NCI-H2227 (cell line): ENCODE results near the gene MX1.

Source experiments
- DNase-seq: peaks from one replicate; lab custom pipeline; 2025; ENCODE audit not compliant: unreplicated experiment; lab: John Stamatoyannopoulos, UW

MX1 gene

GRCh38 chr21:41431788-41432548 lies 5.9 kb downstream of the MX1 start:
- no peak for DNase-seq

DNA sequence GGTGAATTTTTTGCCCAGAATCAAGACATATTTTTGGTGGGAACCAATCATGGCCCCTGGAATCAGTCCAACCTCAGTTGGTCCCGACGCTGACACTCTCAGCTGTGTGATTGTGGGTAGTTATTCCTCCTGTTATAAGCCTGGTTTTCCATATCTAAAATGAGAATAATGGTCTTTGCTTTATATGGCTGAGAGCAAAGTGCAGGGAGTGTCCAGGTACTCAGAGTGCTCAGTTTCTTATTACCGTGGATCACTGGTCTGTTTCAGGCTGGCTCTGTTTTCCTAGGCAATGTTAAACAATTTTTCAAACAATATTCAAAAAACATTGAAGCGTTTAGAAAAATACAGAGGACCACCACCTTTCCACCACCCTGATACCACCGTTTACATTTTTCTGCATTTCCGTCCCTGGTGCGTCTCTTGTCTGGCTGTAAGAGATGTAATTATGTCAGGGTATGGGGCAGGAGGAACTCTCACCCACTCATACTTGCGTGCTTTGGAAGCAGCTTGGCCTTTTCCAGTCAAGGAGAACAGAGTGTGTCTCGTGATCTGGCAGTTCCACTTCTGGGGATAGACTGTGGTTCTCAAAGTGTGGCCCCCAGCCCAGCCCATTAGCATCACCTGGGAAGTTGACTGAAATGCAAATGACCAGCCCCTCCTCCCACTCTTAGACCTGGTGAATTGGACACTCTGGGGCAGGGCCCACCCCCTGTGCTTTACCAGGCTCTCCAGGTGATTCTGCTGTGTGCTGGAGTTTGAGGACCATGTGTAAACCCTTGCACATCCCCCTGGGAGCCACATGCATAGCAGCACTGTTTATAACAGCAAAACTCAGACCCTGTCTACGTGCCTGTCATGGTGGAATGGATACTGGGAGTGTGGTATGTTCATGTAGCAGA lies 6.8 kb downstream of the MX1 start:
- no peak for DNase-seq

- no peak for DNase-seq
Measured at GRCh38 chr21:41433566-41433965, 7.5 kb downstream of the MX1 start.

DNA sequence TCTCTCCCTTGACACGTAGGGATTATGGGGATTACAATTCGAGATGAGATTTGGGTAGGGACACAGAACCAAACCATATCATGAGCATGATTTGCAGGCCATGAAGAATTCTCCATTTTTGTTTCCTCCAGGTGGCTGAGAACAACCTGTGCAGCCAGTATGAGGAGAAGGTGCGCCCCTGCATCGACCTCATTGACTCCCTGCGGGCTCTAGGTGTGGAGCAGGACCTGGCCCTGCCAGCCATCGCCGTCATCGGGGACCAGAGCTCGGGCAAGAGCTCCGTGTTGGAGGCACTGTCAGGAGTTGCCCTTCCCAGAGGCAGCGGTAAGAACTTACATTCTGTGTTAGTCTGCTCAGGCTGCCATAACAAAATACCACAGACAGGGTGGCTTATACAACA lies 9.7 kb downstream of the MX1 start:
- no peak for DNase-seq

DNA sequence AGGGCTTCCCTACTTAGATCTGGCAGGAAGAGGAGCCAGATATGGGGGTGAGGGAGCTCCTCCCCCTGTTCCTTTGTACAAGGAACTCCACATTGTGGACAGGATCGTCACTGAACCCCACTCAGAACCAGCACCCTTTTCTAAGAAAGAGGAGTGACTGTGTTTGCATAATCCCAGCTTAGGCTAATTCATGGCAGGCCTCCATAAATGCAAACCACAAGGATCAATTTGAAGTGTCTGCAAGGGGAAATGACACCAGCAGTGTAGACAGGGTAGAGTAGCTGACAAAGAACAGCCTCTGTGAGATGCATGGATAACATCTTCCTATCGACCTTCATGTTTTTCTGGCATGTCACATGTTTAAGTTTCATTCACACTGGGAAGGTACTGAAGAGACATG lies 11.7 kb downstream of the MX1 start:
- no peak for DNase-seq

DNA sequence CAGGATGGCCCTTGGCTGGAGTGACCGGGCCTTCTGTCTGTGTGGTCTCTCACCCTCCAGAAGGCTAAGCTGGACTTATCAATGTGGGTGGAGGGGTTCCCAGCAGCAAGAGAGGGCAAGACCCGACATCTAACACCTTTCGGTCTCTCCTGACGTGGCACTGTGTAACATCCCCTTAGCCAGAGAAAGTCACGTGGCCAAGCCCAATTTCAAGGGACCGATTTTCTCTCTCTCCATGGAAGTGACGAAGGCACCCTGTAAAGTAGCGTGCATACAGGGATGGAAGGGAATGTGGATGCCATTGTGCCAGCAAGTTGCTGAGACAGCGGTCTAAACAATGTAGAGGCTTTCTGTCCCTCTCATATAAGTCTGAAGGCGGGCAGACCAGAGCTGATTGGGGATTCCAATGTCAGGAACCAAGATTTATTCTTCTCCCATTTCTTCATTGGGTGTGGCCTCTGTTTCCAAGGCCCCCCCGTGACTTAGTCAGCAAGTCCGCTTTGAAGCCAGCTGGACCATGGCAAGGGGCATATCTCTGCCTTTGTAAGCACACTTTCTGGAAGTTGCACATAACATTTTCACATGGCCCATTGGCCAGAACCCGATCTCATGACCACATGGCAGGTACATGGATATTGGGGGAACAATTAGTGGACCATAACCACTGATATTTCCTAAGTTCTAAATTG lies 12.5 kb downstream of the MX1 start:
- DNase-seq, result no peak

- no peak for DNase-seq
Measured at GRCh38 chr21:41439248-41439647, 13.2 kb downstream of the MX1 start.

DNA sequence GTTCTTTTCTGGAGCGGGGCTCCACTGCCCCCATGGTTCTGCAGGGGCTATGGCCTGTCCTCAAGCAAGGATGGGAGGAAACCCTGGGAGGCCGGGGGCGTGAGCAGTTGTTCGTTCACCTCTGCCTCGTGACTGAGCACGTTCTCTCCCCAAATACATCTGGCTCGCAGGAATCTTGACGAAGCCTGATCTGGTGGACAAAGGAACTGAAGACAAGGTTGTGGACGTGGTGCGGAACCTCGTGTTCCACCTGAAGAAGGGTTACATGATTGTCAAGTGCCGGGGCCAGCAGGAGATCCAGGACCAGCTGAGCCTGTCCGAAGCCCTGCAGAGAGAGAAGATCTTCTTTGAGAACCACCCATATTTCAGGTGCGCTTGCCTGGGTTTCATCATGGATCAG lies 15.5 kb downstream of the MX1 start:
- DNase-seq, result no peak

DNA sequence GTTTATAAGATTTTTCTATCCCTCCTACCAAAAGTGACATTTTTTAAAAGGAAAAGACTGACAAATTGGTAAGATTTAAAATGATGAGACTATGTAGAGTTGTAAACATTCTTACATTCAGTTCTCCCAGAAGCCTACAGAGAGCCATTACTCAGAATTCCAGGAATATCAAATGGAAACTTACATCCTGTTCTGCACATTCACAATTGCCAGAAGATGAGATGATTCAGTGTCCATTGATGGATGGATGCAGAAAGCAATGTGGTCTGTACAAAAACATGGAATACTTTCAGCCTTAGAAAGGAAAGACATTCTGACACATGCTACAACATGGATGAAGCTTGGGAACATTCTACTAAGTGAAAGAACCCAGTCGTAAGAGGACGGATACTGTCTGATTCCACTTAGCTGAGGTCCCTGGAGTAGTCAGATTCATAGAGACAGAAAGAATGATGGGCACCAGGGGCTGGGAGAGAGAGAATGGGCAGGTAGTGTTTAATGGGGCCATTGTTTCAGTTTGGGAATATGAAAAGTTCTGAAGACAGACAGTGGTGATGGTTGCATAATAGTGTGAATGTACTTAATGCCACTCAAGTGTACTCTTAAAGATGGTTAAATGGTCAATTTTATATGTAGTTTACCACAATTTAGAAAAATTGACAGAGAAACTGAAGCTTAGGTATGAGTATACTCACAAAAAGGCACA lies 16.6 kb downstream of the MX1 start:
- DNase-seq, result no peak

DNA sequence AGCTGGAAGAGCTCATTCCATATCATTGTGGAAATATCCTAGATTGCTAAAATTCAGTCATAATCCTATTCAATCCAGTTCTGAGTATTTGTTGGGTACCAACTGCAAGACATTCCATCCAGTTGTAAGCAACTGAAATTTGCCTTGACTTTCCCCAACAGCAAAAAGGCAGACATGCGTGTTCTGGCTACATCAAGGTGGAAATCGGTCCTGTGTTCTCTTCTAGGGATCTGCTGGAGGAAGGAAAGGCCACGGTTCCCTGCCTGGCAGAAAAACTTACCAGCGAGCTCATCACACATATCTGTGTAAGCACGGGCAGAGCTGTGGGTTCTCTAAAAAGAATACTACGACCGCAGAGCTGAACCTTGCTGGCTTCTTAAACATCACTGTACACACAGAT lies 17.5 kb downstream of the MX1 start:
- no peak for DNase-seq

DNA sequence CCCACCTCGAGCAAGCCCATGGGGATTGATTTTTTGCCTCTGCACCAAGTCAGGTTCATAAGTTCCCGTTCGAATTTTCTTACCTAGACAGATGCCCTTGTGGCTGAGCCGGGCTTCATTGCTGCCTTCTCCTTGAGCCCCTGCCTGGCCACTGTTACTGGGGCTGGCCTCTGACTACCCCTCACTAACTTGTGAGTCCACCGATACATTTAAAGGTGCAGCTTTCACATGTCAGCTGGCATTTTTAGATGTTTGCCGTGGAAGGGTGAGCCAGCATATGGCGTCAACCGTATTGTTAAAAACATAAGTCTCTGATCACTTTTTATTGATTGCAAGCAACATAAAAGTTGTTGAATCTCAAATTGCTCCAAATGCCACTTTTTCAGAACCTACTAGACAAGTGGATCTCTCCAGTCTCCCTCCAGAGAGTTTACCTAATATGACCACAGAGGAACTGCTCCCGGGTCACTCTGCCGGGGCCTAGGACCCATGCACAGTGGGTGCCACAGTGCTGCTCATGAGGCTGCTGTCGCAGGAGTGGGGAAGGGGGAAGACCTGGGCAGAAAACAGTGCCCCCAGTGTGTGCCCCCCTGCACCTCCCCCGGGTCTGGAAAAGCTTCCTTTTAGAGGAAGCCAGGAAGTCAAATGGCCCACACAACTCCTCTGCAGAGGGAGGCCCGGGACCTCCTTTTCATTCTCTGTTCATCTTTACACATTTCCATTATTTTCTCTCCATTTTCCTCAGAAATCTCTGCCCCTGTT lies 18.8 kb downstream of the MX1 start:
- no peak for DNase-seq

GRCh38 chr21:41445465-41445862 lies 19.4 kb downstream of the MX1 start:
- no peak for DNase-seq

GRCh38 chr21:41446586-41446985 lies 20.5 kb downstream of the MX1 start:
- no peak for DNase-seq

GRCh38 chr21:41447356-41447755 lies 21.3 kb downstream of the MX1 start:
- DNase-seq, result no peak

DNA sequence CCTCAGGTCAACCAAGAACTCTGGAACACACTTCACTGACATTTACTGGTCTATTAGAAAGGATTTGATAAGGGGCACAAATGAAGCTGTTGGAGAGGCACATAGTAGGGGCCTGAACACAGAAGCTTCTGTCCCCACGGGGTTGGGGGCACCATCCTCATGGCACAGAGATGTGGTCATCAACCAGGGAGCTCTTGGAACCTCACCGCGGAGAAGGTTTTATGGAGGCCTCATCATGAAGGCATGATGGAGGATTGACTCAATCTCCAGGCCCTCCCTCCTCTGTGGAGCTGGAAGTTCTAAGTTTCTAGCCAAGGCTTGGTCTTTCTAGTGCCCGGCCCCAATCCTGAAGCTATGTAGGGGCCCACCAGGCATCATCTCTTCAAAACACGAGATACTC lies 23.6 kb downstream of the MX1 start:
- no peak for DNase-seq

- no peak for DNase-seq
Measured at GRCh38 chr21:41451753-41452676, 26.0 kb downstream of the MX1 start.

GRCh38 chr21:41453198-41453597 lies 27.2 kb downstream of the MX1 start:
- no peak for DNase-seq

DNA sequence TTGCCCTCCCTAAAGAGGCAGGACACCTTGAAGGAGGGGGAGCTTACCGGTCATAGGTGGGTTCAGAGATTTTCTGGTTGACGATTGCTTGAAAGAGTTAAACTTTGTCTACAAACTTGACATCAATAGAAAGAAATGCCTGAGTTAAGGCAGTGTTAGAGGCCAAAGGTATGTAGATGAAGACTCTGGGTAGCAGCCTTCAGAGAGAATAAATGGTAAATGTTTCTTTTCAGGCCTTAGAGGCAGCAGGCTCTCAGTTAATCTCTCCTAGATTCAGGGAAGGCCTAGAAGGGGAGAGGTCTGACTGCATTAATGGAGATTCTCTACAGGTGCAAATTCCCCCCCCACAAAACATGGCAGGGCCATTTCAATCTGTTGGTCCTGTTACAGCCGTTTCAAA lies 27.7 kb downstream of the MX1 start:
- no peak for DNase-seq

GRCh38 chr21:41458121-41458520 lies 32.1 kb downstream of the MX1 start:
- no peak for DNase-seq
